Posterior vena cava (tissue), 2 donors: ENCODE results near the gene VBP1. TPM values are rescaled to one million over a fixed set of nuclear protein-coding genes. Genes with fewer than 3 reads are reported as not detected.
"Not testable (repeated sequence)": the region's sequence is repeated elsewhere in the genome, so short reads cannot be mapped to it uniquely, and the experiment has no call there.

Experiments
- DNase-seq: peaks from one replicate; pipeline ENCODE4 v3.0.0-alpha.2; 2020; ENCODE audit warnings: low spot score
- intact Hi-C, 2 donors: fragments of 100-400 bp; cut with DNase I; formaldehyde crosslinking; loops; one replicate each; pipeline versions ENCODE4 v1.14.1 to v1.14.2; 2022 to 2023
- total RNA-seq, 2 donors: library from RNA; stranded (reverse); fragmentation: NEBNext Ultra II Directional; extraction: Animal tissue kit (Norgen Biotek cat#: 25700); gene quantifications; one replicate each; pipeline ENCODE4 v1.2.1, GENCODE V29; 2021
- donor health status: DM: yes; HTN: yes; CAD: no.
- donor health status: DM: yes; HTN: yes; CAD: no.

The VBP1 gene
- total RNA-seq, 2 donors from 2014 or later, result 32.0 to 39.9 TPM

- intact Hi-C loops, result no loop called here
- DNase-seq, result no peak
Observed at GRCh38 chrX:155262970-155263754, 46.9 kb downstream of the VBP1 start.

- intact Hi-C loops, result no loop called here
- peak; percentile 87 for DNase-seq
Observed at GRCh38 chrX:155263854-155264628, 47.8 kb downstream of the VBP1 start, which contains the start of gene RAB39B. TSS of gene RAB39B (minus strand) at chrX:155264491. CDS start at chrX:155264288, 203 bp downstream.

- DNase-seq, result no peak
- intact Hi-C loops, result loop anchor here in 1 of 2 donors (1.0 kb wide), 1 partner anchor 10 kb away; no protein-coding TSS in a partner anchor
Observed at GRCh38 chrX:155266439-155266838, 50.2 kb downstream of the VBP1 start.

GRCh38 chrX:155267995-155268394 lies 51.7 kb downstream of the VBP1 start:
- intact Hi-C loops, DNase-seq: not testable (repeated sequence)

GRCh38 chrX:155270969-155271368 lies 54.7 kb downstream of the VBP1 start:
- DNase-seq, result no peak
- intact Hi-C loops, result no loop called here

- intact Hi-C loops, result no loop called here
- DNase-seq, result no peak
Observed at GRCh38 chrX:155279873-155280272, 63.6 kb downstream of the VBP1 start.

Other genes starting within 250 kb of the VBP1 start
- gene F8, start 193.7 kb upstream of the VBP1 start, total RNA-seq, result 10 to 100 TPM; 28.1 to 31.0 TPM
- gene FUNDC2, start 189.6 kb upstream of the VBP1 start, total RNA-seq, result 100 to 1,000 TPM; 125 to 126 TPM
- 1 to 10 TPM; 3.7 to 5.8 TPM for gene CMC4, start 145.3 kb upstream of the VBP1 start, total RNA-seq
- gene MTCP1, start 145.3 kb upstream of the VBP1 start, total RNA-seq, result 10 to 100 TPM; 15.7 to 22.7 TPM
- gene BRCC3, start 145.0 kb upstream of the VBP1 start, total RNA-seq, result 10 to 100 TPM; 13.4 to 15.2 TPM
- gene RAB39B, start 48.0 kb downstream of the VBP1 start, total RNA-seq, result under 1 TPM; 0.19 TPM
- gene CLIC2, start 118.2 kb downstream of the VBP1 start, total RNA-seq, result 10 to 100 TPM; 16.2 to 25.3 TPM
- not detected for gene F8A2, start 165.6 kb downstream of the VBP1 start, total RNA-seq
- gene F8A3, start 242.2 kb downstream of the VBP1 start, total RNA-seq, result 1 to 10 TPM; 3.5 to 7.1 TPM